Esophagus muscularis mucosa (tissue), 3 donors: ENCODE data around the gene CLCF1.

Source experiments
- POLR2AphosphoS5 ChIP-seq, 2 donors: sonication (generic); formaldehyde crosslinking; IDR thresholded peaks; one replicate each; pipeline ENCODE4 v1.6.1; 2017; ENCODE audit warnings: antibody characterized with exemption in 2 of 2
- TF ChIP-seq, protein P1 (sequence below), 3 experiments: fragments of 200-600 bp in 2 of 3; fragments of 450-650 bp in 1 of 3; sonication (generic) in 2 of 3; IDR thresholded peaks; one replicate each; pipeline ENCODE4 v1.5.1; 2017 to 2019; ENCODE audit warnings: antibody characterized with exemption in 3 of 3, mild to moderate bottlenecking in 2 of 3, moderate library complexity in 1 of 3

DNA sequence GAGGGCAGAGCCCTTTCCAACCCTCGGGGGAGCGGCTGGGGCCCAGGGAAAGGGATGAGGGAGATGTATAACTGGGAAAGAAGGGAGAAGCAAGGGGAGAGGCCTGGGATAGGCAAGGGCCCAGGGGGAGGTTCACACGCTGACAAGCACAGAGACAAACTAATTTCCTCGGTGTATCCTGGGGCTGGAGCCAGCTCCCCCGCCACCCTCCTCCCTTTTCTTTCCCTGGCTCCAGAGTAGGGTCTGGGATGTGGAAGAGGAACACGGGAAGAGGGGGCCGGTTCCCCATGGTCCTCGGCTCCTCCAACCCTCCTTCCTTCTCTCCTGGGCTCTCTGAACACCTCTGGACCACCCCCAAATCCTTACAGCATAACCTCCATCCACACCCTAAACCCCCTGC lies 6.9 kb downstream of the CLCF1 start:
- TF ChIP-seq POLR2AphosphoS5 (IDR thresholded peaks at IDR 0.05), result peak in 1 of 2 donors; percentile 22
- TF ChIP-seq, protein P1, sequence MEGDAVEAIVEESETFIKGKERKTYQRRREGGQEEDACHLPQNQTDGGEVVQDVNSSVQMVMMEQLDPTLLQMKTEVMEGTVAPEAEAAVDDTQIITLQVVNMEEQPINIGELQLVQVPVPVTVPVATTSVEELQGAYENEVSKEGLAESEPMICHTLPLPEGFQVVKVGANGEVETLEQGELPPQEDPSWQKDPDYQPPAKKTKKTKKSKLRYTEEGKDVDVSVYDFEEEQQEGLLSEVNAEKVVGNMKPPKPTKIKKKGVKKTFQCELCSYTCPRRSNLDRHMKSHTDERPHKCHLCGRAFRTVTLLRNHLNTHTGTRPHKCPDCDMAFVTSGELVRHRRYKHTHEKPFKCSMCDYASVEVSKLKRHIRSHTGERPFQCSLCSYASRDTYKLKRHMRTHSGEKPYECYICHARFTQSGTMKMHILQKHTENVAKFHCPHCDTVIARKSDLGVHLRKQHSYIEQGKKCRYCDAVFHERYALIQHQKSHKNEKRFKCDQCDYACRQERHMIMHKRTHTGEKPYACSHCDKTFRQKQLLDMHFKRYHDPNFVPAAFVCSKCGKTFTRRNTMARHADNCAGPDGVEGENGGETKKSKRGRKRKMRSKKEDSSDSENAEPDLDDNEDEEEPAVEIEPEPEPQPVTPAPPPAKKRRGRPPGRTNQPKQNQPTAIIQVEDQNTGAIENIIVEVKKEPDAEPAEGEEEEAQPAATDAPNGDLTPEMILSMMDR (IDR thresholded peaks at IDR 0.05), result no peak
